ENCODE results near the gene KCNH6. TPM values are rescaled to one million over a fixed set of nuclear protein-coding genes. Genes with fewer than 3 reads are reported as not detected.

Gene KCNH6
- total RNA-seq, 1 donor from 2014 or later = not detected

DNA sequence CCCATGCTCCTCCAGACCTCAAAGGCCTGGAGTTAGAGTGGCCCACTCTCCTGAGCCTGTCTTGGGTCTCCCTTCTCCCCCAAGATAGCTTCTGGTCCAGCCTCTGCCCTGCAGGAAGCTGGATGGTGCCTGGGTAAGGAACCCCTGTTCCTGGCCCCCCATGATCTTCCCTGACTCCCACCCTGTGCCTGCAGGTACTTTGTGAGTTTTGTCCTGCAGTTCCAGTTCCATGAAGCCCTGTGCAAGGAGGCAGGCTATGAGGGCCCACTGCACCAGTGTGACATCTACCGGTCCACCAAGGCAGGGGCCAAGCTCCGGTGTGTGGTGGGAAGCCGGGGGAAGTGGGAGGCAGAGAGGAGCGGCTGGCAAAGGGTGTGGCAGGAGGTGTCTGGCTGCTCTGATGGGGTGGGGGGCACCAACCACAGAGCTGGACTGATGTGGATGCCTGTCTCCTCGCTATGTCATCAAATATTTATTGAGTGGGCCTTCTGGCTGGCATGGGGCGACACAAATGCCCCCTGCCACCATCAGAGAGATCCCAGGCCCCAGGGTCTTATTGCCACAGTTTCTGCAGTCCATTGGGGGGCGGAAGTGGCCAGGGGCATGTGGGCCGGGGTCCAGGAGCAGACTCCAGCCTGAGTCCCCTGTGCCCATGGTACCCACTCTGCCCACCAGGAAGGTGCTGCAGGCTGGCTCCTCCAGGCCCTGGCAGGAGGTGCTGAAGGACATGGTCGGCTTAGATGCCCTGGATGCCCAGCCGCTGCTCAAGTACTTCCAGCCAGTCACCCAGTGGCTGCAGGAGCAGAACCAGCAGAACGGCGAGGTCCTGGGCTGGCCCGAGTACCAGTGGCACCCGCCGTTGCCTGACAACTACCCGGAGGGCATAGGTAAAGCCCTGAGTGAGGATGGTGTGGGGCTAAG is 39.2 kb upstream of the KCNH6 start:
- no peak for DNase-seq
- intact Hi-C loops (cut with DNase I) = no loop called here
- no peak for ATAC-seq (ENCODE audit: poor library complexity)

DNA sequence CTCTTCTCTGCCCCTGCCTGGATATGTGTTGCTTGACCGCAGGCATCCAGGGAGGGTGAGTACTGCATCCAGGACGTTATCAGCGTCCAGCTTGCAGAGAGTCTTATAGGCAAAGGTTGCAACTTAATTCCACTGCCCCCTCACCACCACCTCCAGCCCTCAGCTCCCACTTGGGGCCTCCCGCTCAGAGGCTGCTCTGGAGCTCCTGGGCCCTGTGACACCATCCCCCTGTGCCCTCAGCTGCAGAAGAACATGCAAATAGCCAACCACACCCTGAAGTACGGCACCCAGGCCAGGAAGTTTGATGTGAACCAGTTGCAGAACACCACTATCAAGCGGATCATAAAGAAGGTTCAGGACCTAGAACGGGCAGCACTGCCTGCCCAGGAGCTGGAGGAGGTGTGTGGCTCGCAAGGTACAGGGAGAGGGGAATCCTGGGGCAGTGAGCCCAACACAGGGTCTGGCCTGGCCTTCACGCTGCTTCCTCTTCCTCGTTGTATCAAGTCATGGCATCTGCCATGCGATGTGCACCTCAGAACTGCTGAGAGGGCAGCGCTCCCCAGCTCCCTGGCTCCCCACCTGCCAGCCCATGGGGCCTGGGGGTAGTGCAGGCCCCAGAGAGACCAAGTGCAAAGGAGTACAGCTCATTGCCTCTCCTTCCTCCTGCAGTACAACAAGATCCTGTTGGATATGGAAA is 36.7 kb upstream of the KCNH6 start:
- ATAC-seq (ENCODE audit: poor library complexity) (no peak), DNase-seq (no peak)
- intact Hi-C loops (cut with DNase I) = no loop called here

DNA sequence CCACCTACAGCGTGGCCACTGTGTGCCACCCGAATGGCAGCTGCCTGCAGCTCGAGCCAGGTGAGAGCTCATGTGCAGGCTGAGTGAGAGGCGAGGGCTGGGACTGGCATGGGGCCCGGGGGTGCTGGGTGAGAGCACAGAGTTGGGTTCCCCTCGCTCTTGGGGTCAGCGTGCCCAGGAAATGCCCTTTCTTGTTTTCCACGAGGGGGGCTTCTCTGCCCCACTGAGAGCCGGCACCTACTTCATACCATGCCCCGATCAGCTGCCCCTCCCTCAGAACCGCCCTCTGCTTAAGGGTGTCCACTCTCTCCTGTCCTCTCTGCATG is 36.2 kb upstream of the KCNH6 start:
- ATAC-seq (ENCODE audit: poor library complexity) (no peak), DNase-seq (no peak)
- intact Hi-C loops (cut with DNase I) = no loop called here

DNA sequence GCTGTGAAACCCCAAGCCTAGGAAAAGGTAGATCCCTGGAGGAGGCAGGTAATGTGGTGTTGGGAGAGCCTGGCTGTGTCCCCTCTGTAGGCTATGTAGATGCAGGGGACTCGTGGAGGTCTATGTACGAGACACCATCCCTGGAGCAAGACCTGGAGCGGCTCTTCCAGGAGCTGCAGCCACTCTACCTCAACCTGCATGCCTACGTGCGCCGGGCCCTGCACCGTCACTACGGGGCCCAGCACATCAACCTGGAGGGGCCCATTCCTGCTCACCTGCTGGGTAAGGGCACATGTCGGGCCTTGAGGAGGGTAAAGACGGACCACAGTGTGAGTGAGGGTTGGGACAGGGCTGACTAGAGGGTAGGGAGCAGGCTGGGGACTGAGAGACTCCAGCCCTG is 34.3 kb upstream of the KCNH6 start:
- ATAC-seq (ENCODE audit: poor library complexity) (no peak), DNase-seq (no peak)
- intact Hi-C loops (cut with DNase I) = no loop called here

DNA sequence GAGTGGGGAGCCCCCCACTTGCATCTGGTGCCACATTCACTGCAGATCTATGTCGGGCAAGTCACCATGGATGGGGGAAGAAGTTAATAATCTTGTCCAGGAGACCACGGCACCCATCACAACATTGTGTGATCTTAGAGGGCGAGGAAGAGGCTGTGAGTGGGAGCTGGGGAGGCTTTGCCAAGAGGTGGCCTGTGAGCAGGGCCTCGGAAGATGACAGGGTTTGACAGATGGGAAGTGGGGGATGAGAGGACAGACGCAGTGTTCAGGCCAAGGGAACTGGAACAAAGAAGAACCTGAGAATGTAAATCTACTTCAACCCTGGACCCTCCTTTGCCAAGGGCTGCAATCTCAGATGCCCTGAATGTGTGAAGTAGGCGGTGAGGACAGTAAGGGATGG is 33.9 kb upstream of the KCNH6 start:
- intact Hi-C loops (cut with DNase I) = no loop called here
- DNase-seq (no peak), ATAC-seq (ENCODE audit: poor library complexity) (no peak)

DNA sequence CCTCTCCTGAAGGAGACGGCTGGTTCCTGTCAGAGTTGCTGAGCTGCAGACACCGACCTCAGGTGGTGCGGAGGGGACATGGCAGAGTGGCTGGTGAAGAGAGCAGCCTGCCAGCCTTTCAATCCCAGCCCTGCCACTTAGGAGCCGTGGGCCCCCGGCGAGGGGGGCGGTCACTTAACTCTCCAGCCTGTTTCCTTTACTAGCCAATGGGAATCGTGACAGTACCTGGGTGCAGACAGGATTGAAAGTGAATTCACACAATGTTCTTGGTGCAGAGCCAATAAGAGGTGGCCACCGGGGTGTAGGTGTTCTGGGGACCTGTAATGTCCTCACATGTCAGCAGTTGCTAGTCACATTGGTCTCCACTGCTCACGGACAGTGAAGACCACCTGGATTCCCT is 32.8 kb upstream of the KCNH6 start:
- ATAC-seq (ENCODE audit: poor library complexity) = peak; percentile 45
- intact Hi-C loops (cut with DNase I) = no loop called here
- no peak for DNase-seq

DNA sequence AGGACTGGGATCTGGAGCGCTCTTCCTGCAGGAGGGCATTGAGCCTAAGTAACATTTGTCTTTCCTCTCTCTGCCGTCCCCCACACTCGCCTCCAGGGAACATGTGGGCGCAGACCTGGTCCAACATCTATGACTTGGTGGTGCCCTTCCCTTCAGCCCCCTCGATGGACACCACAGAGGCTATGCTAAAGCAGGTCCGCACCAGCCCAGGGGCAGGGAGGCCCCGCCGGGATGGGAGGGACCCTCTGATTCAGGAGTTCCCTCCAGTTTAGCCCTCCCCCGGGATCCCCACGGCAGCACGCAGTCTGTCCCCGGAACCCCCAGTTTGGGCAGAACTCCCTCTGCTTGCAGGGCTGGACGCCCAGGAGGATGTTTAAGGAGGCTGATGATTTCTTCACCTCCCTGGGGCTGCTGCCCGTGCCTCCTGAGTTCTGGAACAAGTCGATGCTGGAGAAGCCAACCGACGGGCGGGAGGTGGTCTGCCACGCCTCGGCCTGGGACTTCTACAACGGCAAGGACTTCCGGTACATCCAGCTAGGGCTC is 32.2 kb upstream of the KCNH6 start:
- intact Hi-C loops (cut with DNase I) = no loop called here
- ATAC-seq (ENCODE audit: poor library complexity) (no peak), DNase-seq (no peak)

DNA sequence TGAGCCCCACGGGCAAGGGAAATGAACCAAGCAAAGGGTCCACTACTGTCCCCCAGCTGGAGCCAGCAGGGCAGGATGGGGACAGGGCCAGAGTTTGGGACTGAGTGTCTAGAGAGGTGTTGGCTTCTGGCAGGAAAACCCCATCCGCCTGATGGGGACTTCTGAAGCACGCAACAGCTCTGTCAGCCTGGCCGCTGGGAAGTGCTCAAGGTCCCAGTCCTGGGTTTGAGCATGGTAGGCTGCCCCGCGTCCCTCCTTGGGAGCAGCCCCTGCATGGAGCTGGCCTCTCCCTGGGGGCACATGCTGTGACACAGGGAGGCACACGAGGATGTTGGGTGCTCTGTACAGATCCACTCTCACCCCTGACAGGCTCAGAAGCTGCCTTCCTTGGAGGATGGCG is 31.7 kb upstream of the KCNH6 start:
- DNase-seq (no peak), ATAC-seq (ENCODE audit: poor library complexity) (no peak)
- intact Hi-C loops (cut with DNase I) = no loop called here

DNA sequence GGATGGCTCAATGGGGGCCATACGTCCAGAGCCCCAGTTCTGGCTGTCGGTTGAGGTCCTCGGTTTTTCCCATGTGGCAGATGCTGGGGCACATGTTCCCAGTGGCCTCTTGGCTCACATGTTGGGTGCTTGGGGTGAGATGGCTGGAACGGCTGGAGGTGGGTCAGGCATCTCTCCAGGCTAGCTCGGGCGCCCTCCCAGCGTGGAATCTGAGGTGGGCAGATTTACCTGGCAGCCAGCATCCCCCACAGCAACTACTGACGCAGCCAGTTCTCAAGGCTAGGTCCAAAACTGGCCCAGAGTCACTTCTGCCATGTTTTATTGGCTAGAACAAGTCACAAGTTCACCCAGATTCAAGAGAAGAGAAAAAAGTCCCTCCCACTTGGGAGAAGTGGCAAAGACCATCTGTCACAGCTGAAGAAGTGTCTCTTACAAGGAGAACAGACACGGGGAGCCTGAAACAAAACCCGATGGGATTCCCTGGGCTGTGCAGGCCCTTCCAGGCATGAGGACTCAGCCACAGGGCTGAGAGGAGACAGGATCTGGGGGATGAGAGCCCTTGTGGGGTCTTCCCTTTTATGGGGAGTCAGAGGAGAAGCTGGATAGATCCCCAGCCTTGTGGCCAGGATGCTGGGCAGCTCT is 31.1 kb upstream of the KCNH6 start:
- ATAC-seq (ENCODE audit: poor library complexity) (no peak), DNase-seq (no peak)
- intact Hi-C loops (cut with DNase I) = no loop called here

DNA sequence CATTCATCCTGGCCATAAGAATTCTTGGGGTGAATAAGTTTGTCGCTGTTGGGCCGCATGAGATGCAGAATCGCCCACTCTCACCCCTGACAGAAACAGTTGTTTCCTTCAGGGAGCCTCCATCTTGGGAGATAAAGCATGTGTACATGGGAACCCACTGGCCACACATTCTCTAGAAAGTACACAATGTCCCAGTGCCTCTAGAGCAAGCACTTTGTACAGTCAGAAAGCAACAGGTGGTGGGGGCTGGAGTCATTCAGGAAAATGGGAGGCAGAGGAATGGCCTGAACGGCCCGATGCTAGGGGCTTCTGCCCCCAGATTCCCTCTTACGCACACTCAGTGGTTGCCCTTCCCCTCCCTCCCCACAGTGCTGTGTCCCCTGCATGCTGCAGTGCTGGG is 30.2 kb upstream of the KCNH6 start:
- no peak for ATAC-seq (ENCODE audit: poor library complexity)
- intact Hi-C loops (cut with DNase I) = no loop called here
- no peak for DNase-seq

DNA sequence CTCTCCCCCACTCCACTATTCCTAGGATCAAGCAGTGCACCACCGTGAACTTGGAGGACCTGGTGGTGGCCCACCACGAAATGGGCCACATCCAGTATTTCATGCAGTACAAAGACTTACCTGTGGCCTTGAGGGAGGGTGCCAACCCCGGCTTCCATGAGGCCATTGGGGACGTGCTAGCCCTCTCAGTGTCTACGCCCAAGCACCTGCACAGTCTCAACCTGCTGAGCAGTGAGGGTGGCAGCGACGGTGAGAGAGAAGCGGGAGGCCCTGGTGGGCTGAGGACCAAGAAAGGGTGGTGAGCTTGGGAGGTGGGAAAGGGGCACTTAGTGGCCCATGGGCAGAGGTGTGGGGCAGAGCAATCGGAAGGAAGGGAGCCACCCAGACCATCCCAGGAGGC is 29.7 kb upstream of the KCNH6 start:
- intact Hi-C loops (cut with DNase I) = no loop called here
- no peak for ATAC-seq (ENCODE audit: poor library complexity)
- DNase-seq = no peak

DNA sequence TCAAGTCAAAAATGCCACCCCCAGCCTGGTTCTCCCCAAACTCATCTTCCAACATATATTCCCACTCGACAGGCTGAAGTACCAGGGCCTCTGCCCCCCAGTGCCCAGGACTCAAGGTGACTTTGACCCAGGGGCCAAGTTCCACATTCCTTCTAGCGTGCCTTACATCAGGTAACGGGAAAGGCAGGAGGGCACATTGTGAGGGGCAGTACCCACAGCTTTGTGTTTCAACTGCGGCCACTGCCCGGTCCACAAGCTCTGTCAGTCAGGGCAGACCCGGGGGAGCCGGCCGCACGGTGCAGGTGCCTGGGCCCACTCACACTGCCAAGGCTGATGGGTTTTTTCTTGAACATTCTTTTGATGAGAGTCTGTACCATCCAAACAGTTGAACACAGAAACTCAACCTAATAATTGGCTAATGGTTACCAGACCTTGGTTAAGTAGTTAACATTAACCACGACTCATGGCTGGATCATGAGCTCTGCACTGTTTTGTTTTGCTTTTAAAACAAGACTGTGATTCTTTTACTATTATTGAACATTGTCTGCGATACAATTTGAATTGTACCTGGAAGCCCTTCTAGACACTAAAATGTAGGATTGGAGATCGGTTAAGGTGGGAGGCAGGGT is 28.7 kb upstream of the KCNH6 start:
- ATAC-seq (ENCODE audit: poor library complexity) = no peak
- no peak for DNase-seq
- intact Hi-C loops (cut with DNase I) = no loop called here

DNA sequence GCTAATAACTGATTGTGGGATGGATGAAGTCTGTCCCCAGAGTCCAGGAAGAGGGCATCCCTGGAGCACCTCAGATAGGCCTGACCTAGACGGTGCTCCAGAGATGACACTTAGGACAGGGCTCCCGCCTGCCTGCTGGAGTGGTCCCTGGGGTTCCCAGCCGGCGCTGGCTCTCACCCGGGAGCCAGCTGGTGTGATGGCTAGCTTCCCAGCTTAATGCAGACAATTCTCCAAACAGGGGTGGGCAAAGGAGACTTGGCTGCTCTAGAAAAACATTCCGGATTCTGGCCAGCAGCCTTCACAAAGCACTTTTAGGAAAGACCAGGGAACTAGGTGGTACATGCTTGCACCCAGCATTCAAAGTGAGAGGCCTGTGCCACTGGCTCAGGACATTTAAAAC is 27.7 kb upstream of the KCNH6 start:
- DNase-seq = peak; percentile 32
- no peak for ATAC-seq (ENCODE audit: poor library complexity)
- intact Hi-C loops (cut with DNase I) = no loop called here

DNA sequence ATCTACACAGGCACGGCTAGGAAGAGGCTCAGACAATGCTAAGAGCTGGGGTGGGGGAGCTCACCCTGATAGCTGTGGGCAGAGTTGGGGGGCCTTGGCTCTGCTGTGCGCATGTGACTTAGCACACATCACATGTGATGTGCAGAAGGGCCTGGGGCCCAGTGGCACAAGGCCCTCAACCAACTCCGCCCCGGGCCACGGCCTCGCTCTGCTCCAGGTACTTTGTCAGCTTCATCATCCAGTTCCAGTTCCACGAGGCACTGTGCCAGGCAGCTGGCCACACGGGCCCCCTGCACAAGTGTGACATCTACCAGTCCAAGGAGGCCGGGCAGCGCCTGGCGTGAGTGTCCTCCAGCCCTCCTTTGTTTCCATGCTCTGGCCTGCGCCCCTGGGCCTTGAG is 27.0 kb upstream of the KCNH6 start:
- ATAC-seq (ENCODE audit: poor library complexity) = no peak
- intact Hi-C loops (cut with DNase I) = no loop called here
- no peak for DNase-seq

DNA sequence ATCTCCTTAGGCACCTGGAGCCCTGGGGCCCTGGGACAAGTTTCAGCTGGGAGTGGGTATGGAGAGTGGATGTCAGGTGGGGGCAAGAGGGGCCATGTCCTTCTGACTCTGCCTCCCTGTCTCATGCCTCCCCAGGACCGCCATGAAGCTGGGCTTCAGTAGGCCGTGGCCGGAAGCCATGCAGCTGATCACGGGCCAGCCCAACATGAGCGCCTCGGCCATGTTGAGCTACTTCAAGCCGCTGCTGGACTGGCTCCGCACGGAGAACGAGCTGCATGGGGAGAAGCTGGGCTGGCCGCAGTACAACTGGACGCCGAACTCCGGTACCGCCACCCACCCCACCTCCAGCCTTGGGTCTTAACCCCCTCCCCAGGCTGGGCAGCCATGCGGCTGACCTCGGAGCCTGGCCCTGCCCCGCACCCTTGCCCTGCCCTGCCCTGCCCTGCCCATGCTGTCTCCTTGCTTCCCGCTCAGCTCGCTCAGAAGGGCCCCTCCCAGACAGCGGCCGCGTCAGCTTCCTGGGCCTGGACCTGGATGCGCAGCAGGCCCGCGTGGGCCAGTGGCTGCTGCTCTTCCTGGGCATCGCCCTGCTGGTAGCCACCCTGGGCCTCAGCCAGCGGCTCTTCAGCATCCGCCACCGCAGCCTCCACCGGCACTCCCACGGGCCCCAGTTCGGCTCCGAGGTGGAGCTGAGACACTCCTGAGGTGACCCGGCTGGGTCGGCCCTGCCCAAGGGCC is 26.3 kb upstream of the KCNH6 start:
- no peak for DNase-seq
- intact Hi-C loops (cut with DNase I) = no loop called here

DNA sequence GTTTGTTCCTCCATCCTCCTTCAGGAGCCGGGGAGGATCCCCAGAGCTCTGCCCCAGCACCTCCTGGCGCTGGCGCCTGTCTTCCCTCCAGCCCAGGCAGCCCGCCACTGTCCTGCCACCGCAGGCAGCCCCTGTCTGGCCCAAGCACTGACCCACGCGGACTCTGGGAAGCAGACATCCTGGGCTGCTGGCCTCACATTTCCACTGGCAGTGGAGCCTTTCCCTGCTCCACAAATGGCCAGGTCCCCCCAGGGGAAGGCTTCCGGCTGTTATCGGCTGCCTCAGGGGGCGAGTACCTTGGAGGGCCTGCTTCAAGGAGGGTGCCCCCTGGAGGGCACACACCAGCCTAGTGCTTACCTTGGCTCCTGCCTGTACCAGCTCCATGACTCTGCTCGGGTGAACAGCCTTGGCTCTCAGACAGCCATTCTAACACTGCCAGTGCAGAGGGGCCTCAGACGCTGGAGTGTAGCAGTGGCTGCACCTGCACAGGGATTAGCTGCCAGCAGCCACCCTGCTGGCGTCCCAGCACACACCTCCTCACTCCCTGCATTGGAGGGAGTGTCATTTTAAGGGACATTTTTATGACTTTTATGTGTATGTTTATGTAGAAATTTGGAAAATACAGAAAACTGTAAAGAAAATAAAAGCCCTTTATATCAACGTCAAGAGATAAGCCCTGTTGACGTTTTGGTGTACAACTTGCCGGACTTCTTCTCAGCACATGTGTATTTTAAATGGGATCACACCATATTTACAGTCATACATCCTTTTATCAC is 25.3 kb upstream of the KCNH6 start:
- intact Hi-C loops (cut with DNase I) = no loop called here
- DNase-seq (no peak), ATAC-seq (ENCODE audit: poor library complexity) (no peak)

More for the DNA sequence above, 26.3 kb upstream of the KCNH6 start:
- no peak for ATAC-seq (ENCODE audit: poor library complexity)

DNA sequence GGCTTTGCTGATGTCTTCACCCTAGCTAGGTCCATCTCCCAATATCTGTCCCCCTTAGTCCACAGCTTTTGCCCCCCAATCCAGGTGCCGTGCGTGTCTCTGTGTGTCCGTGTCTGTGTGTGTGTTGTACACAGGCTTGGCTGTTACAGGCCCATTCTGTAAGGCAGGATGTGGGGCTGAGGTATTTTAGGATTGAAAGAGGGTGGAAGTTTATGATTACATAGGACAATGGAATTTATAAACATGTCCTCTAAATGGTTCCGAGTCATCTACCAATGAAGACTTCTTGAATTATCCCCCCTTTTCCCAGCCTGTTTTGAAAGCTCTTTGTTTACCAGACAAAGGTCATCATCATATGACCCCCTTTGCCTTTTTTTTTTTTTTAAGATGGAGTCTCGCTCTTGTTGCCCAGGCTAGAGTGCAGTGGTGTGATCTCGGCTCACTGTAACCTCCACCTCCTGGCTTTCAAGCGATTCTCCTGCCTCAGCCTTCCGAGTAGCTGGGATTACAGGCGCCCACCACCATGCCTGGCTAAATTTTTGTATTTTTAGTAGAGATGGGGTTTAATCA is 24.4 kb upstream of the KCNH6 start:
- no peak for DNase-seq
- intact Hi-C loops (cut with DNase I) = no loop called here
- ATAC-seq (ENCODE audit: poor library complexity) = no peak

Measured in Right ventricle myocardium superior (tissue), 1 donor.